Activated CD4-positive, alpha-beta T cell treated with anti-CD3 and anti-CD28 coated beads, Interleukin-2, amount 10 ng/mL, durations not matched to agents 24 days and 14 days (primary cell): ENCODE measurements around the gene GATB. TPM values are rescaled to one million over a fixed set of nuclear protein-coding genes. Genes with fewer than 3 reads are reported as not detected.
"Not testable (repeated sequence)": the region's sequence is repeated elsewhere in the genome, so short reads cannot be mapped to it uniquely, and the experiment has no call there.

Experiments
- DNase-seq: peaks from one replicate; pipeline ENCODE4 v3.0.0; 2022
- H3K27ac Mint-ChIP-seq: one replicate; pipeline ENCODE4 v1.8.0; 2022; ENCODE audit warnings: mild to moderate bottlenecking, mixed read lengths
- H3K27me3 Mint-ChIP-seq: one replicate; pipeline ENCODE4 v1.8.0; 2022; ENCODE audit warnings: mixed read lengths
- H3K36me3 Mint-ChIP-seq: one replicate; pipeline ENCODE4 v1.8.0; 2022; ENCODE audit warnings: low read depth, mild to moderate bottlenecking, mixed read lengths
- H3K4me1 Mint-ChIP-seq: one replicate; pipeline ENCODE4 v1.8.0; 2021; ENCODE audit warnings: mixed read lengths
- H3K4me3 Mint-ChIP-seq: one replicate; pipeline ENCODE4 v1.8.0; 2022; ENCODE audit warnings: mild to moderate bottlenecking, moderate library complexity, mixed read lengths
- H3K9me3 Mint-ChIP-seq: one replicate; pipeline ENCODE4 v1.8.0; 2021; ENCODE audit warnings: mixed read lengths
- intact Hi-C: fragments of 100-400 bp; cut with micrococcal nuclease; formaldehyde crosslinking; loops from one replicate; pipeline ENCODE4 v1.15.1; 2023
- total RNA-seq: library from RNA; stranded (reverse); gene quantifications from 2 replicates; pipeline ENCODE4 v1.2.3, GENCODE V29; 2022

GATB gene
- total RNA-seq, 1 donor from 2014 or later, result 20.2 TPM

DNA sequence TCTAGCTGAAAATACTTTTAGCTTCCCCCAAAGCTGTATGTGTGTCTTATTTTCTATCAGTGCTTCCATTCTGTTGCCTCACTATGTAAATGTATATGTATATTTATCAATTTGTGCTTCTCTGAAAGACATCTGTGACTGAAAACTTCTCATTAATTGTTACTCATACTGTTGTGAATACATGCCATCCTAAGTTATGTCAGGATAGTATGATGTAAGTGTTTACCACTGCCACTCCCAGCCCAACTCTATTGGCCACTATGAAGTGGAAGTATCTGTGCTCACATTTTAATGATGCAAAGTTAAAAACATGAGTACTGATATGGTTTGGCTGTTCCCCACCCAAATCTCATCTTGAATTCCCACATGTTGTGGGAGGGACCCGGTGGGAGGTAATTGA lies 24.4 kb downstream of the GATB start:
- H3K4me3 Mint-ChIP-seq, result no peak overlapping the region
- H3K36me3 Mint-ChIP-seq, result peaks cover 12% of the 10 kb centered on the region
- no peak overlapping the region for H3K27ac Mint-ChIP-seq
- H3K9me3 Mint-ChIP-seq, result peaks cover 12% of the 10 kb centered on the region
- intact Hi-C loops, result no loop called here
- no peaks in the 10 kb centered on the region for H3K27me3 Mint-ChIP-seq
- DNase-seq, result no peak
- H3K4me1 Mint-ChIP-seq, result peaks cover 2% of the 10 kb centered on the region

DNA sequence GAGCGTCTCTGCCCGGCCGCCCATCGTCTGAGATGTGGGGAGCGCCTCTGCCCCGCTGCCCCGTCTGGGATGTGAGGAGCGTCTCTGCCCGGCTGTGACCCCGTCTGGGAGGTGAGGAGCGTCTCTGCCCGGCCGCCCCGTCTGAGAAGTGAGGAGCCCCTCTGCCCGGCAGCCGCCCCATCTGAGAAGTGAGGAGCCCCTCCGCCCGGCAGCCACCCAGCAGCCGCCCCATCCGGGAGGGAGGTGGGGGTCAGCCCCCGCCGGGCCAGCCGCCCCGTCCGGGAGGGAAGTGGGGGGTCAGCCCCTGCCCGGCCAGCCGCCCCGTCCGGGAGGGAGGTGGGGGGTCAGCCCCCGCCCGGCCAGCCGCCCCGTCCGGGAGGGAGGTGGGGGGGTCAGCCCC lies 29.1 kb downstream of the GATB start:
- H3K36me3 Mint-ChIP-seq, H3K27ac Mint-ChIP-seq, H3K27me3 Mint-ChIP-seq, DNase-seq, intact Hi-C loops, H3K9me3 Mint-ChIP-seq, H3K4me3 Mint-ChIP-seq, H3K4me1 Mint-ChIP-seq: not testable (repeated sequence)

DNA sequence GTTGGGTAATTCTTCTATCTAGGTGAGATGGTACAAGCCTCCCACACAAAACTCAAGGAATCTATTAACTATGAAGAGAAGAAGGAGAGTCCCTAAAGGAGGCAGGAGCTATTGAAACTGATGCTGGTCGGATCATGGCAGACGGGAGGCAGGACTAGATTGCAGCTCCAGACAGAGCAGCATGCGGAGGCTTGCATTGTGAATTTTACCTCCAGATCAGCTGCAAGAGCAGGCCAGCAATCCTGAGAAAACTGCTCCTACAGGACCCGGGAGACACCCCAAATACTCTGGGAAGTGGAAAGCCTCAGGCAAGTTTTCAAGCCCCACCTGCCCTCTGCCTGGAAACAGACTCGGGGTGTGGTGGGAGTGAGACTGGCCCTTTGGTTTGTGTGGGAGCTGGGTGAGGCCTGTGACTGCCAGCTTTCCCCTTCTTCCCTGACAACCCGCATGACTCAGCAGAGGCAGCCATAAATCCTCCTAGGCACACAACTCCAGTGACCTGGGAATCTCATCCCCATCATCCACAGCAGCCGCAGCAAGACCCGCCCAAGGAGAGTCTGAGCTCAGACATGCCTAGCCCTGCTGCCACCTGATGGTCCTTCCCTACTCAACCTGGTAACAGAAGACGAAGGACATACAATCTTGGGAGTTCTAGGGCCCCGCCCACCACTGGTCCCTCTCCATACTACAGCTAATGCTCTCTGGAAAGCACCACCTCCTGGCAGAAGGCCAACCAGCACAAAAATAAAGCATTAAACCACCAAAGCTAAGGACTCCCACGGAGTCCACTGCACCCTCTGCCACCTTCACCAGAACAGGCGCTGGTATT lies 30.9 kb downstream of the GATB start:
- H3K36me3 Mint-ChIP-seq, result no peaks in the 10 kb centered on the region
- intact Hi-C loops, result no loop called here
- no peak for DNase-seq
- no peak overlapping the region for H3K27ac Mint-ChIP-seq
- H3K4me1 Mint-ChIP-seq, result peaks cover 2% of the 10 kb centered on the region
- no peaks in the 10 kb centered on the region for H3K9me3 Mint-ChIP-seq
- H3K4me3 Mint-ChIP-seq, result no peak overlapping the region
- no peaks in the 10 kb centered on the region for H3K27me3 Mint-ChIP-seq

GRCh38 chr4:151728679-151729078 lies 32.1 kb downstream of the GATB start:
- Mint-ChIP-seq H3K27ac (no peak overlapping the region), H3K36me3 (no peaks in the 10 kb centered on the region), H3K27me3 (no peaks in the 10 kb centered on the region), H3K4me3 (no peak overlapping the region), H3K9me3 (no peaks in the 10 kb centered on the region), H3K4me1 (peaks cover 5% of the 10 kb centered on the region)
- intact Hi-C loops, result no loop called here
- DNase-seq, result no peak

GRCh38 chr4:151728006-151728405 lies 32.8 kb downstream of the GATB start:
- H3K27me3 Mint-ChIP-seq, result no peaks in the 10 kb centered on the region
- intact Hi-C loops, result no loop called here
- DNase-seq, result no peak
- H3K4me1 Mint-ChIP-seq, result peaks cover 5% of the 10 kb centered on the region
- H3K9me3 Mint-ChIP-seq, result no peaks in the 10 kb centered on the region
- H3K36me3 Mint-ChIP-seq, result no peaks in the 10 kb centered on the region
- H3K27ac Mint-ChIP-seq, result no peak overlapping the region
- H3K4me3 Mint-ChIP-seq, result no peak overlapping the region

- Mint-ChIP-seq H3K4me1 (peaks cover 3% of the 10 kb centered on the region), H3K36me3 (no peaks in the 10 kb centered on the region), H3K9me3 (no peaks in the 10 kb centered on the region), H3K27ac (no peak overlapping the region), H3K27me3 (no peaks in the 10 kb centered on the region), H3K4me3 (no peak overlapping the region)
- intact Hi-C loops, result no loop called here
- DNase-seq, result no peak
These were observed 33.4 kb downstream of the GATB start for GRCh38 chr4:151727365-151727764.

DNA sequence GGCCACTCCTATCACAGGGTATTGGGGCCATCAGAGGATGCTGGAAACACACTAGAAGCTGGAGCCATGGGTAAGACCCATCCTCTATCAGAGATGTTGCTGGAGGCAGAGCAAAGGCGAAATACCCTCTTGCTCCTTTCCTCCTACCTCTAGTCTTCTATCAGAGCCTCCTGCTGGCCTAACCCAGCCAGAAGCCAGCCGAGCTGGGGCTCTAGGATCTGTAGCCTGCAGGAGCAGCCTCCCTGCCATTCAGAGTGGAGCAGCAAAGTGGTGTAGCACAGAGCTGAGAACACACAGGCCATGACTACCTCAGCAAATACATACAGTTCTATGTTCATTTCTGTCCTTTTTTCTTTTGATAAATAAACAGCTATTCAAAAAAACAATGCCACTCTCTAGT lies 35.7 kb downstream of the GATB start:
- Mint-ChIP-seq H3K4me3 (no peak overlapping the region), H3K36me3 (no peaks in the 10 kb centered on the region), H3K9me3 (no peaks in the 10 kb centered on the region), H3K4me1 (peaks cover 3% of the 10 kb centered on the region), H3K27ac (no peak overlapping the region), H3K27me3 (no peaks in the 10 kb centered on the region)
- no peak for DNase-seq
- intact Hi-C loops, result no loop called here

- Mint-ChIP-seq H3K4me1 (peaks cover 3% of the 10 kb centered on the region), H3K27me3 (no peaks in the 10 kb centered on the region), H3K9me3 (no peaks in the 10 kb centered on the region), H3K4me3 (no peak overlapping the region), H3K36me3 (no peaks in the 10 kb centered on the region), H3K27ac (no peak overlapping the region)
- intact Hi-C loops, result no loop called here
- DNase-seq, result no peak
These were observed 38.9 kb downstream of the GATB start for GRCh38 chr4:151721916-151722315.

- no peak overlapping the region for H3K4me3 Mint-ChIP-seq
- H3K9me3 Mint-ChIP-seq, result no peaks in the 10 kb centered on the region
- no peaks in the 10 kb centered on the region for H3K36me3 Mint-ChIP-seq
- intact Hi-C loops, result no loop called here
- no peaks in the 10 kb centered on the region for H3K27me3 Mint-ChIP-seq
- no peak for DNase-seq
- peaks cover 3% of the 10 kb centered on the region for H3K4me1 Mint-ChIP-seq
- H3K27ac Mint-ChIP-seq, result no peak overlapping the region
These were observed 39.3 kb downstream of the GATB start for GRCh38 chr4:151721466-151721865.

DNA sequence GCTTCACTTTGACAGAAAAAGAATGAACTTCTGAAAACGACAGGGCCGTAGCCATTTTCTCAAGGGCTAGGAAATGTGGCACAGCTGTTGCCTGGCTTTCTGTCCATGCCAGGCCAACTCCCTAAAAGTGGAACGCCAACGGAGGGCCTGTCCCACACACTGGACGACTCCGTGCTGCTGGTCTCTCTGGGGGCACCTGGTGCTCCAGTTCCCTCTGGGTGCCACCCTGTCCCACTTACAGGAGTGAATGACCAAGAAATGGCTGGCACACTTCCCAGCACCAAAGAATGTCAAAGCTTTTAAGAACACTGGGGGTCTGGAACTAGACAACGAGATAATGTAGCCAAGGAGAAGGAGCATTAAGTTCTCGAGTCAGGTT lies 40.9 kb downstream of the GATB start:
- Mint-ChIP-seq H3K27me3 (no peaks in the 10 kb centered on the region), H3K9me3 (no peaks in the 10 kb centered on the region), H3K4me3 (no peak overlapping the region), H3K36me3 (no peaks in the 10 kb centered on the region), H3K27ac (no peak overlapping the region), H3K4me1 (peaks cover 3% of the 10 kb centered on the region)
- intact Hi-C loops, result no loop called here
- DNase-seq, result no peak

- H3K4me3 Mint-ChIP-seq, result no peak overlapping the region
- H3K36me3 Mint-ChIP-seq, result no peaks in the 10 kb centered on the region
- H3K27ac Mint-ChIP-seq, result no peak overlapping the region
- H3K27me3 Mint-ChIP-seq, result no peaks in the 10 kb centered on the region
- intact Hi-C loops, result no loop called here
- H3K4me1 Mint-ChIP-seq, result peaks cover under 1% of the 10 kb centered on the region
- DNase-seq, result no peak
- no peaks in the 10 kb centered on the region for H3K9me3 Mint-ChIP-seq
These were observed 41.5 kb downstream of the GATB start for GRCh38 chr4:151718984-151719955.

DNA sequence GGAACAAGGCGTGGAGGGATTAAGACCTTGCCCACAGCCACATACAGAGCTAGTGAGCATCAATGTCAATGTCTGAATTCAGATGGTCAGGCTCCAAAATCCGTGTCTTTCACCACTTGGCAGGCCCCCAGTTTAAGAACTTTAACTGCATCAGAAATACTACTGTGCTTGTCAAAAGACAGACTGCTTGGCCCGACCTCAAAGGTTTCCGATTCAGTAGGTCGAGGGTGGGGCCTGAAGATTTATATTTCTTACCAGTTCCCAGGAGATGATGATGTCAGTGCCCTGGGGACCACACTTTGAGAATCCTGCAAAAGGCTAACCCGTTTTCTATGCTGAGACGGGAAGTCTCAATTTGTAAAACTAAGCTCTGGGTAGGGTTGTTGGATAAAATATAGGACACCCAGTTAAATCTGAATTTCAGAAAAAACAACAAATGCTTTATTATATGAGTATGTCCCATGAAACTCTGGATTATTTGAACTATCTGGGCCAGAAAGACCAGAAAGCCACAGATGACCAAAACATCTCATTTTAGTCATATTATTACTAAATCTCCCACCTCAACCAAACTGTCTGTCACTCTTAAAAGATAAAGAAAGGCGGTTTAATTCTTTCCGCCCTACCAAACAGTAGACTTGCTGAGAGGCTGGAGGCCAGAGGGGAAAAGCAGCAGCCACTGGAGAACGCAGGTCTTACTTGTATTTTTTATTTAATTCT lies 42.7 kb downstream of the GATB start:
- intact Hi-C loops, result no loop called here
- no peak for DNase-seq

GRCh38 chr4:151717314-151717713 lies 43.5 kb downstream of the GATB start:
- no peaks in the 10 kb centered on the region for H3K4me1 Mint-ChIP-seq
- no peaks in the 10 kb centered on the region for H3K36me3 Mint-ChIP-seq
- DNase-seq, result no peak
- H3K9me3 Mint-ChIP-seq, result no peaks in the 10 kb centered on the region
- H3K27ac Mint-ChIP-seq, result no peak overlapping the region
- H3K4me3 Mint-ChIP-seq, result no peak overlapping the region
- intact Hi-C loops, result no loop called here
- no peaks in the 10 kb centered on the region for H3K27me3 Mint-ChIP-seq

More for the DNA sequence above, 42.7 kb downstream of the GATB start:
- no peaks in the 10 kb centered on the region for H3K27me3 Mint-ChIP-seq
- H3K9me3 Mint-ChIP-seq, result no peaks in the 10 kb centered on the region
- H3K4me3 Mint-ChIP-seq, result no peak overlapping the region
- H3K4me1 Mint-ChIP-seq, result no peaks in the 10 kb centered on the region
- H3K27ac Mint-ChIP-seq, result no peak overlapping the region
- no peaks in the 10 kb centered on the region for H3K36me3 Mint-ChIP-seq

DNA sequence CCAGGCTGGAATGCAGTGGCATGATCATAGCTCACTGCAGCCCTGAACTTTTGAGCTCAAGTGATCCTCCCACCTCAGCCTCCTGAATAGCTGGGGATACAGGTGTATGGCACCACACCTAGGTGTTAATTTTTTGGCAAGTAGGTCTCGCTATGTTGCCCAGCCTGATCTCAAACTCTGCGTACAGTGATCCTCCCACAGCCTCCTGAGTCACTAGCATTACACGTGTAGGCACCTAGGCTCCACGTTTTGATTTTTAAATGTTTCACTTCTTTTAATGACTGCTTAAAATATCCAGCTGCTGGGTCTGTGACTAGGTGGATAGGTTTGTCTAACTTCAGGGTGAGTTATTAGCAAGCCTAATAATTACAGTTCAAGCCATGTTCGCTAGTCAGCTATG lies 44.5 kb downstream of the GATB start:
- intact Hi-C loops, result no loop called here
- DNase-seq, result no peak
- Mint-ChIP-seq H3K36me3 (no peaks in the 10 kb centered on the region), H3K4me1 (no peaks in the 10 kb centered on the region), H3K9me3 (no peaks in the 10 kb centered on the region), H3K27ac (no peak overlapping the region), H3K27me3 (no peaks in the 10 kb centered on the region), H3K4me3 (no peak overlapping the region)
